OCI-LY3 (cell line): ENCODE measurements around the gene TBPL2.

Experiments
- H2AFZ ChIP-seq: fragments of 200-600, 300-600 bp; shearing (Covaris generic); 2 replicates; pipeline ENCODE4 v1.6.0; 2014; ENCODE audit warnings: antibody characterized with exemption, low read depth, low read length
- H3K27ac ChIP-seq: fragments of 200-600, 300-600 bp; sonication (generic); 2 replicates; pipeline ENCODE4 v1.5.1; 2014; ENCODE audit warnings: mild to moderate bottlenecking, low read length, moderate library complexity, mixed read lengths
- H3K27me3 ChIP-seq: fragments of 200-600, 300-600 bp; sonication (generic); 2 replicates; pipeline ENCODE4 v1.6.1; 2014; ENCODE audit warnings: low read depth, low read length, mixed read lengths
- H3K36me3 ChIP-seq: fragments of 200-600, 300-600 bp; sonication (generic); replicated peaks from 2 replicates; pipeline ENCODE3; 2014; ENCODE audit warnings: low read depth, low read length, mixed read lengths
- H3K4me1 ChIP-seq: fragments of 300-600, 200-600 bp; sonication (generic); 2 replicates; pipeline ENCODE4 v1.6.1; 2014; ENCODE audit warnings: low read length, mixed read lengths
- H3K4me2 ChIP-seq: fragments of 200-600, 300-600 bp; sonication (generic); 2 replicates; pipeline ENCODE4 v1.6.1; 2014; ENCODE audit warnings: low read length, mixed read lengths
- H3K4me3 ChIP-seq: fragments of 300-600, 200-600 bp; sonication (generic); 2 replicates; pipeline ENCODE4 v1.5.1; 2014; ENCODE audit warnings: antibody characterized with exemption, mild to moderate bottlenecking, low read length, moderate library complexity
- H3K79me2 ChIP-seq: fragments of 300-600, 200-600 bp; shearing (Covaris generic); 2 replicates; pipeline ENCODE4 v1.6.1; 2014; ENCODE audit warnings: mild to moderate bottlenecking, low read length, mixed read lengths
- H3K9ac ChIP-seq: fragments of 300-600, 200-600 bp; shearing (Covaris generic); 2 replicates; pipeline ENCODE4 v1.6.0; 2014; ENCODE audit warnings: mild to moderate bottlenecking, low read length, moderate library complexity
- H3K9me3 ChIP-seq: fragments of 200-600, 300-600 bp; shearing (Covaris generic); 2 replicates; pipeline ENCODE4 v1.6.1; 2014; ENCODE audit warnings: low read length, mixed read lengths; ENCODE audit not compliant: insufficient read depth
- H4K20me1 ChIP-seq: fragments of 200-600, 300-600 bp; sonication (generic); 2 replicates; pipeline ENCODE4 v1.6.1; 2016; ENCODE audit warnings: low read length, mixed read lengths; ENCODE audit not compliant: insufficient read depth
- EZH2phosphoT487 ChIP-seq: fragments of 200-600 bp; shearing (Covaris generic); IDR thresholded peaks from 2 replicates; pipeline ENCODE4 v1.6.1; 2018; ENCODE audit warnings: antibody characterized with exemption, mixed run types, low read depth
- TF ChIP-seq, protein P1 (sequence below): fragments of 200-600, 300-600 bp; sonication (generic); IDR thresholded peaks from 2 replicates; pipeline ENCODE4 v1.5.1; 2014; ENCODE audit warnings: antibody characterized with exemption, low read length, low read depth

TBPL2 gene

DNA sequence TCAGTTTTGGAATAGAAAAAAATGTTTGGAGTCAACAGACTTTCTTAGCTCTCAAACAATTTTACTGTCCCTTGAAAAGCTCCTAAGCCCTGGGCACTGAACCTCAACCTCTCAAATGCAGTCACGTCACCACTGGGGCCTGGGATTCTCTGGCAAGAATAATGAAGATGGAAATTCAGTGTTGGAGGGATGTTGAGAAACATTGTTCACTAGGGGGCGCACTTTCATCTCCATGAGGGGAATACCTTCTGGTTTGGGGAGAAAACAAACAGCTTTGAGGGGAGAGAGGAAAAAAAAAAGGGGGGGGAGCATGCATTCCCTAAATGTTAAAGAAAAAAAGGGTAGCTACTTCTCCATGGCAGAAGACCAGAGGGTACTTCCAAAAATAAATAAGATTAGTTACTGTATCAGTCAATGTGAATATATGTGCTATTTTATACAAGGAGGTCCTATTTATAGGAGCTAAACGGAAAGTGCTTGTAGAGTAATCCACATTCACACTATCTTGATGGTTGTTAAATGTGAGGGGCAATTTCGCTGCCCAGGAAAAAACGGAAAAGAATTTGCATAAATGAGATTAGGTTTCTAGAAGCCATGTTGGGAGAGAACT, 5.8 kb upstream of the TBPL2 start:
- TF ChIP-seq, protein P1, sequence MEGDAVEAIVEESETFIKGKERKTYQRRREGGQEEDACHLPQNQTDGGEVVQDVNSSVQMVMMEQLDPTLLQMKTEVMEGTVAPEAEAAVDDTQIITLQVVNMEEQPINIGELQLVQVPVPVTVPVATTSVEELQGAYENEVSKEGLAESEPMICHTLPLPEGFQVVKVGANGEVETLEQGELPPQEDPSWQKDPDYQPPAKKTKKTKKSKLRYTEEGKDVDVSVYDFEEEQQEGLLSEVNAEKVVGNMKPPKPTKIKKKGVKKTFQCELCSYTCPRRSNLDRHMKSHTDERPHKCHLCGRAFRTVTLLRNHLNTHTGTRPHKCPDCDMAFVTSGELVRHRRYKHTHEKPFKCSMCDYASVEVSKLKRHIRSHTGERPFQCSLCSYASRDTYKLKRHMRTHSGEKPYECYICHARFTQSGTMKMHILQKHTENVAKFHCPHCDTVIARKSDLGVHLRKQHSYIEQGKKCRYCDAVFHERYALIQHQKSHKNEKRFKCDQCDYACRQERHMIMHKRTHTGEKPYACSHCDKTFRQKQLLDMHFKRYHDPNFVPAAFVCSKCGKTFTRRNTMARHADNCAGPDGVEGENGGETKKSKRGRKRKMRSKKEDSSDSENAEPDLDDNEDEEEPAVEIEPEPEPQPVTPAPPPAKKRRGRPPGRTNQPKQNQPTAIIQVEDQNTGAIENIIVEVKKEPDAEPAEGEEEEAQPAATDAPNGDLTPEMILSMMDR, result peak; percentile 88
- no peak for TF ChIP-seq EZH2phosphoT487
- H3K9me3 ChIP-seq, result no peaks in the 10 kb centered on the region
- no peaks in the 10 kb centered on the region for H3K27me3 ChIP-seq
- no peak overlapping the region for H2AFZ ChIP-seq
- H3K9ac ChIP-seq, result no peak overlapping the region
- H3K4me2 ChIP-seq, result 0 out of 2 replicates have a peak overlapping the region, but pooled peaks have one; percentile 8
- no peaks in the 10 kb centered on the region for H3K79me2 ChIP-seq
- H3K36me3 ChIP-seq, result no peaks in the 10 kb centered on the region
- H4K20me1 ChIP-seq, result no peaks in the 10 kb centered on the region
- peaks cover 22% of the 10 kb centered on the region for H3K4me1 ChIP-seq
- H3K4me3 ChIP-seq, result no peak overlapping the region
- no peak overlapping the region for H3K27ac ChIP-seq

DNA sequence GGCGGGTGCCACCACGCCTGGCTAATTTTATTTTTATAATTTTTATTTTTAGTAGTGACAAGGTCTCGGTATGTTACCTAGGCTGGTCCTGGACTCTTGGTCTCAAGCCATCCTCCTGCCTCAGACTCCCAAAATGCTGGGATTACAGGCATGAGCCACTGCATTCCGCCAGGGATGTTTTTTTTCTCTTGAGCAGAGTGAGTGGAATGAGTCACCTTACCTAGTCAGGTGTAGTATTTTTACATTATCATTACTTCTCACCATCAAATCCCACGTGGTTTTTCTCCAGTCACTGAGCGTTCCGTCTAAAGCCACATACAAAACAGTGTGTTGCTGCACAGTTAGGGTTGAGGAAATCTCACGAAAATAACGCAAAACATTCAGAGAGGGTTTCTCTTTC, 870 bp upstream of the TBPL2 start:
- peaks cover 16% of the 10 kb centered on the region for H3K27me3 ChIP-seq

DNA sequence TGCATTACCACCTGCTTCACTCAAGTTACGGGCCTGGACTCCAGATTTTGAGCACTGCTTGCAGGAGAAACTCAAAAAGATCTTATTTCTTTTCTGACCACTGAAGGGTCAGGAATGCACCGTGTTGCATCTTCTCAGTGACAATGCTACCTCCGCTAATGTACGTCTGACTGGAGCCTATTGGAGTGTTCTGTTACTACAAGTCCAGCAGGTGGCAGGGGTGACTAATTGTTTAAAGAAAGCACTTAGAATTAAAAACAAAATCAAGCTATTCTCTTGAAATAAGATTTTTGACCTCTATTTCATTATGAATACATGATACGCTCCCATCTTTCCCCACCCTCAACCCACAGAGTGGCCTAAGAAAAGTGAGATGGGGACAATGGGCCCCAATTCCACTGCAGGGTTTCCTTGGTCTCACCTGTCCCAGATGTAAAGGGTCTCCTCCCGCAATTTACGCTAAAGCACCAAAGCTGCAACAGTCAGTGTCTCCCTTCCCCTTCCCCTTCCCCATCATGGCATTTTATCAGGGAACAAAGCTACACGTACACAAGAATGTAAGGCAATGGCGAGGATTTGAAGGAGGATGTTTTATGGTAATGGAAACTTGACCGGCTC, 2.2 kb downstream of the TBPL2 start:
- Histone ChIP-seq H3K9me3 (no peaks in the 10 kb centered on the region), H2AFZ (no peak overlapping the region), H3K9ac (no peak overlapping the region)

More for the DNA sequence above, 870 bp upstream of the TBPL2 start:
- TF ChIP-seq, protein P1, result no peak
- no peak for TF ChIP-seq EZH2phosphoT487
- no peaks in the 10 kb centered on the region for H4K20me1 ChIP-seq
- H3K4me3 ChIP-seq, result no peak overlapping the region
- H3K79me2 ChIP-seq, result no peaks in the 10 kb centered on the region
- no peaks in the 10 kb centered on the region for H3K36me3 ChIP-seq
- peaks cover 3% of the 10 kb centered on the region for H3K4me1 ChIP-seq
- no peaks in the 10 kb centered on the region for H3K9me3 ChIP-seq
- no peak overlapping the region for H3K27ac ChIP-seq
- no peak overlapping the region for H3K4me2 ChIP-seq
- no peak overlapping the region for H3K9ac ChIP-seq
- H2AFZ ChIP-seq, result no peak overlapping the region

DNA sequence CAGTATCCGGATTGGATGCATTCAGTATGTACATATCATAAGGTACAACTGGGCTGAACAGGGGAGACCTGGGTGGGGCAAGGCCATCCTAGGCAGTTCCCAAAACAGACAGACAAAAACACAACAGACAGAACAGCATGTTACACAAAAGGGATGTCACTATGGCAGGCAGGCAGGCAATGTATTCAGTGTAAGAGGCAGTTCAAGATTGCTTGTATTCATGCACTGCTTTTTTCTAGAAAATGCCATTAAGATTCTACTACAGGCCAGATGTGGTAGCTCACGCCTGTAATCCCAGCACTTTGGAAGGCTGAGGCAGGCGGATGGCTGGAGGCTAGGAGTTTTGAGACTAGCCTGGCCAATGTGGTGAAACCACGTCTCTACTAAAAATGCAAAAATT, 3.5 kb downstream of the TBPL2 start:
- Histone ChIP-seq H3K4me1 (peaks cover 13% of the 10 kb centered on the region), H2AFZ (no peak overlapping the region), H3K36me3 (no peaks in the 10 kb centered on the region), H3K79me2 (no peaks in the 10 kb centered on the region), H3K27me3 (peaks cover 23% of the 10 kb centered on the region), H4K20me1 (no peaks in the 10 kb centered on the region), H3K27ac (no peak overlapping the region), H3K4me3 (no peak overlapping the region), H3K9ac (no peak overlapping the region), H3K9me3 (no peaks in the 10 kb centered on the region), H3K4me2 (no peak overlapping the region)
- TF ChIP-seq EZH2phosphoT487, result no peak

More for the DNA sequence above, 2.2 kb downstream of the TBPL2 start:
- Histone ChIP-seq H3K4me2 (peak overlapping the region; percentile 29), H3K27me3 (peaks cover 23% of the 10 kb centered on the region), H3K36me3 (no peaks in the 10 kb centered on the region), H3K4me1 (peaks cover 13% of the 10 kb centered on the region), H4K20me1 (no peaks in the 10 kb centered on the region), H3K79me2 (no peaks in the 10 kb centered on the region), H3K4me3 (no peak overlapping the region), H3K27ac (no peak overlapping the region)
- no peak for TF ChIP-seq EZH2phosphoT487
- TF ChIP-seq, protein P1, result peak; percentile 79
